Fibroblast of upper back skin (primary cell): ENCODE measurements around the gene CACNA1B.
"Not testable (repeated sequence)": the region's sequence is repeated elsewhere in the genome, so short reads cannot be mapped to it uniquely, and the experiment has no call there.

Experiments
- DNase-seq: peaks from one replicate; pipeline ENCODE4 v3.0.0-alpha.2; 2013

The CACNA1B gene

DNA sequence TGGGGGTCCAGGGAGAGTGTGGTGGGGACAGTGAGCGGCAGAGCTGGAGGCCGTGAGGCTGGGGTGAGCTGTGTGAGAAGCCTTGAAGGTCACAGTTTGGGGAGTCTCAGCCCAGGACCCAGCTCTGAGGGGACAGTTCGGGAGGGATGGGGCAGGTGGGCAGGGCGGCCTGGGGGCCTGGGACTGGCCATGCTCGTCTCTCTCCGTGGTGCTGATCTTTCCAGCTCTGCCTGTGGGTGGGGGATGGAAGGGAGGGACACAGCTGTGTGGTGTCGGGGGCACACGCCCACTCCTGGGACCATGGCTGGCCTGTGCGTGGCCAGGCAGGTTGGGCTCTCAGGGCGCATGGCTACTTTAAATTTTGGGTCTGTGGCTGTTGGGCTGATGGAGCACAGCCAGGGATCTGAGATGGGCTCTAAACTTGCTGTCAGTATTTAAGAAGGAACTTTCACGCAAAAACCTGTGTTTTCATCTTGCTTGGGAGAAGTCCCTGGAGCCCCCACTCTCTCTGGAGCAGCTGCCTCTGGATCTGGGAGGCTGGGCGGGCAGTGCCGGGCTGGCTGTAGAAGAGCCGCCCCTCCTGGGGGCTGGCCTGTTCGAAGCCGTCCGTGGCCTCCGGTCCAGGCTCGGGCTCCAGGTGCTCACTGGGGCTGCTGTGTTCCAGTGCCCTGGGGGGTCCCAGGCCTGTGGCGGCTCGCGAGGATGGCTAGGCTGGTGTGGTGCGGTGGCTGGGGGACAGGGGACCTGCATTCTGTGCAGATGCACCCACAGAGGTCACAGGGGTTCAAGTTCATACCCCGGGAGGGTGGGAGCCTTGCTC, 13.4 kb downstream of the CACNA1B start:
- not testable (repeated sequence) for DNase-seq

DNA sequence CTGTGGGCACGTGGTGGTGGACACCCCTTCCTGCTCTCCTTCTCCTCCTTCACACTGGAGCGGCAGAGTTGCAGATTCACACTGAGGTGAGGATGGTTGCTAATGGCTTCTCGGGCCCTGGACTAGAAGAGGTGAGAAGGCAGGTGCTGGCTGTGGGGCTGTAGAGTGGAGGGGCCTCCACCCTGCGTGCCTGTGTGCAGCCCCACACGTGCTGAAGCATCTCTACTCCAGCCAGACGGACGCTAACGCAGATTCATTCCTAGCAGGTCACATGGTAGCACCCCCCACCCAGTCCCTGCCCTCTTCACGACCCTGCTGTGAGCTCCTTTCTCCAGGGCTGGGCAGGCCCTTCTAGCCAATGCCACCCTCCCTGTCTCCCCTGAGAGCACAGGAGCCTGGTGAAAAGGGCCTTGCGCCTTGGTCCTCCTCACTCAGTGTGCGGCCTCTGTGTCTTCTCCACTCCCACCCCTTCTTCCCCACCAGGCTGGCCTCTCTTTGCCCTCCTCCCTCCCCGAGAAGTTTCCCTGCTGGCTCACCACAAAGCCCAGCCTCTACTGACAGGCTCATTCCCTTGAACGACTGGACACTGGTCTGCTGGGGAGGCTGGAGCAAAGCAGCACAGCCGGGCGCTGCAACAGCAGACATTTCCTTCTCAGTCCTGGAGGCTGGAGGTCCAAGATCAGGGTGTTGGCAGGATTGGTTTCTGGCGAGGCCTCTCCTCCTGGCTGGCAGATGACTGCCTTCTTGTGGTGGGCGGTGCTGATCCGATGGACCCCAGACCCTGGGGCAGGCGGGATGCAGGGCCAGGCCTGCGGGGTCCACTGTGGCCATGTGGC, 14.2 kb downstream of the CACNA1B start:
- no peak for DNase-seq

DNA sequence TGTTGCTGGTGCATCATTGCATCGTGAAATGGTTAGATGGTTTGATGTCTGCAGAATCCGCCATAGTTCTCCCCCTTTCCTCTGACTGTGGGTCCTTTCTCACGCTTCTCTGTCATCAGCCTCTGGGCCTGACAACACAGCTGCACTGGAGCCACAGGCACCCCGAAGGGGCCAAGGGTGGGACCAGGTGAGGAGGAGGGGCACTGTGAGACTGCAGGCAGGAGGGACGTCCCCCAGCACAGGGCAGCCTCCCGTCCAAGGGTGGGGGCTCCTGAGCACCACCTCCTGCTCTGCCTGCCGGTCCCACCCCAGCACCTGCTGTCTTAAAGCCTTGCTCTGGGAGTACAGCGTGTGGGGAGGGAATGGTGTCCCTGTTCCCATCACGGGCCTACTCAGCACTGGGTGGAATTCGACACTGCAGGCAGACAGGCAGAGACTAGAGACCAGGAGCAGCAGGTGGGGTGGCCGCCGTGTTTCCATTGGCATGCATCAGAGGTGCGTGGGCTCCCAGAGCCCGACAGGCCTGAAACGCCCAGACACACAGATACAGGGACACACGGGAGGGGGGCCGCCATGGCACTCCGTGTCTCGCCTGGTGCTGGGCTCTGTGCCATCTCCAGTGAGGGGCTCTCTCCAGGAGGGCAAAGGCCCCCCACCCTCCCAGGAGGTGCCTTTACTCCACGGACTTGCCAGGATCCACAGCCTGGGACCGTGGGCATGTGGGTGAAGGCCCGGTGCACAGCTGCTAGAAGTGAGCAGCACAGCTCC, 15.0 kb downstream of the CACNA1B start:
- no peak for DNase-seq

DNA sequence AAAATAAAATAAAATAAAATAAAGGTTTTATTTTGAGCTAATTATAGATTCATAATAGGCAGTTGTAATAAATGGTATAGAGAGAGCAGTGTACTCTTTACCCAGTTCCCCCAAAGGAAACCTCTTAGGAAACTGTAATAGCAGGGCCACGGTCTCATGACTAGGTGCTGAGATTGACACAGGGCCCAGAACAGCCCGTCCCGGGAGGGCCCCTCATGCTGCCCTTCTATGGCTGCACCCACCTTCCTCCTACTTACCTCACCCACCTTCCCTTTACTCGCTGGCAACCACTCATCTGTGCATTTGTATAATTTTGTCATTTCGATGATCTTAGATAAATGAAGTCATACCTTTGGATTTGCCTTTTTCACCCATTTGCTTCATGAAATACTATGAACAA, 16.1 kb downstream of the CACNA1B start:
- no peak for DNase-seq

DNA sequence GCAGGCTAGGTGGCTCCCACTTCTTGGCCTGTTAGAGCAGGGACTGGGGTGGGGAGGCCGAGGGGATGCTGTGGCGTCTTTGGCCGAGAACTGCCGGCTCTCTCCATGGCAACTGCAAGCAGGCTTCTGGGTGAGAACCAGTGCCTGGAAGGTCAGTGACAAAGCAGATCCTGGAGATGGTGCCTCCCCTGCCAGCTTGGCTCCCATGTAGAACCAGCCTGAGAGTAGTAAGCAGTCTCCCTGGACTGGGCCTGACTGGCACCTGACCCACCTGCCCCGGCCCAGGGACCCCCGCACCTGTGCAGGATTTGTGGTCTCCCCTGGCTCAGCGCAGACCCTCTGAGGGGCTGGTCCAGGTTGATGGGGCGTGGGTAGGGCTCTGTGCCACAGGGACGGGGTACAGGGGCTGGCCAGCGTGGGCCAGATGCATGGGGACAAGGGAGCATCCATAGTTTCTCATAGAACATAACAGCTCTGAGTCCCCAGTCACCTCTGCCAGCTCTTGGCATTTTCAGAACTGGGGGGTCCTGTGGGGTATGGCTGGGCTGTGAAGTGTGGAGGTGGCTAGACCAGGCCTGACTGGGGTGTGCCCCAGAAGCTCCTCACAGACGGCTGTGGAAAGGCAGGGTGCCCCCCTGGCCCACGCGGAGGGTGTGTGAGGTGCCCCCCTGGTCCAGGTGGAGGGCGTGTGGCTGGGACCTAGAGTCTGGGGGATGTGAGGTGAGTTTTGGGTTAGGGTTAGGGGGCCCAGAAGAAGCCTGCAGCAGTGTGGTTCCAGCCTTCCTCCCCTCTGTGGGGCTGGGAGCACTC, 22.2 kb downstream of the CACNA1B start:
- DNase-seq: no peak

DNA sequence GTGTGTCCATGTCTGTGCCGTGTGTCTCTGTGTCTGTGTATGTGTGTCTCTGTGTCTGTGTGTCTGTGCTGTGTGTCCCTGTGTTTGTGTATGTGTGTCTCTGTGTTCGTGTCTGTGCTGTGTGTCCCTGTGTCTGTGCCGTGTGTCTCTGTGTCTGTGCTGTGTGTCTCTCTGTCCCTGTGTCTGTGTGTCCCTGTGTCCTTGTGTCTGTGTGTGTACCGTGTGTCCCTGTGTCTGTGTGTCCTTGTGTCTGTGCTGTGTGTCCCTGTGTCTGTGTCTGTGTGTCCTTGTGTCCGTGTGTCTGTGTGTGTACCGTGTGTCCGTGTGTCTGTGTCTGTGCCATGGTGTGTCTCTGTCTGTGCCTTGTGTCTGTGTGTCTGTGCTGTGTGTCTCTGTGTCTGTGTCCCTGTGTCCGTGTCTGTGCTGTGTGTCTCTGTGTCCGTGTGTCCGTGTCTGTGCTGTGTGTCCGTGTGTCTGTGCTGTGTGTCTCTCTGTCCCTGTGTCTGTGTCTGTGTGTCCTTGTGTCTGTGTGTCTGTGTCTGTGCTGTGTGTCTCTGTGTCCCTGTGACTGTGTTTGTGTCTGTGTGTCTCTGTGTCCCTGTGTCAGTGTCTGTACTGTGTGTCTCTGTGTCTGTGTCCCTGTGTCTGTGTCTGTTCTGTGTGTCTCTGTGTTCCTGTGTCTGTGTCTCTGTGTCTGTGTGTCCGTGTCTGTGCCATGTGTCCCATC, 23.2 kb downstream of the CACNA1B start:
- no peak for DNase-seq

DNA sequence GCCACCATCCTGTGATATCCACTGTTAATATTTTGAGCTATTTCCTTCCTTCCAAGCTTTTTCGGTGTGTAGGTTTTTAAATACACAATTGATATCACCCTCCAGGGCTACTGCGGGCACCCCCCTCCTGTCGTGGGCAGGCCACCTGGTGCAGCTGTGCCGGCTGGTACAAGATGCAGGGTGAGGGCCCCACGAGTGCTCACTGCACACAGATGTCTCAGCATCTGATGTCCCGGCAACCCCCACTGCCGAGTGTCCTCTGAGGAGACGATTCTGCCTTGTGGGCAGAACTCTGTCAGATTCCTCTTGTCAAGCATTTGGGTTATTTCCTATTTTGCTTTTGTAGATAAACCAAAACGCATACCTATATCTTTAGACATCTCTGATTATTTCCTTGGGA, 25.1 kb downstream of the CACNA1B start:
- no peak for DNase-seq

DNA sequence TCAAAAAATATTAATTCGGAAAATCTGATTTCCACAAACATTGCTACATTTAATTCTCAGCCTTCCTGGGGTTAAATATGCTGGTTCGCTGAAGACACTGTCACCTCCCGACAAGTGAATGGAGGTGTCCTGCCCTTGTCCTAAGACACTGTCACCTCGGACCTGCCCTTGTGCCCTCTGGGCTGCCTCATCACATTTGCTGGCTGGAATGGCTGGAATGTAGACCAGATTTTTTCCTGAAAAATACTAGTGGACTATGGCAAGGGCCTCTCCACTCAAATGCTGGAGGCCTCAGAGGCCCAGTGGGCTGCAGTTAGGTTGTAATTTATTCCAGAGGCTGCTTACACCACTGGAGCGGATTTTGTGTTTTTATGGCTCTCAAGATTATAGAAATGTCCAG, 28.2 kb downstream of the CACNA1B start:
- no peak for DNase-seq

DNA sequence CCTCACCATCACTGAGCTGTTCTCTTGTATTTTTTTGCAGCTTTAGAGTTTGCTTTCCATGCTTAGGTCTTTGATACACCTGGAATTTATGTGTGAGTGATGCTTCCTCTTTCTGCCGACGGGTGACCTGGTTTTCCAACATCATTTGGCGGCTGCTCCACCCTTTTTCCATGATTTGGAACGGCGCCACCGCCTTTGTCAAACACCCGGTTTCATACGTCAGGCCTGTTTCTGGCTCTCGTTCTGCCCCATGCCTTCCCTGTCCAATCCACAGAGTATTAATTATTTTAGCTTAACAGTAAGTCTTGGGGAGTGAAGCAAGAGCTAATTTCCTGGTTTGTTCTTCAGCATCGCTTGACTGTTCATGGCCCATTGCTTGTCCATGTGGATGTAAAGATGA, 30.2 kb downstream of the CACNA1B start:
- no peak for DNase-seq

DNA sequence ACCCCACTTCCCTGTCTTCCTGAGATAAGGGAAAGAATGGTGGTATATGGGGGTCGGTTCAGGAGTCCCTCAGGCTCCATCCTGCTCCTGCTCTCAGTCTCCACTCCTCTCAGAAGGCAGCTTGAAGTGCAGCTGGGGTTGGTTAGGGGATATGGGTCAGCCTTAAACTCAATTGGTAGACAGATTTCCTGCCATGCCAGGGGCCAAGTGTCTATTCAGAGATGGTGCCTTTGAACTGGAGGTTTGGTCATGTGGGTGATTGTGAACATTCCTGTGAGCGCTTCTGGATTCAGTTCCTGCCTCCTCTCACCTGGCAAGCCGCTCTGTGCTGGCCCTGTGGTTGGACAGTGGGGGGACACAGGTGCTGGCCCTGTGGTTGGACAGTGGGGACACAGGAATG, 35.1 kb downstream of the CACNA1B start:
- DNase-seq: no peak

DNA sequence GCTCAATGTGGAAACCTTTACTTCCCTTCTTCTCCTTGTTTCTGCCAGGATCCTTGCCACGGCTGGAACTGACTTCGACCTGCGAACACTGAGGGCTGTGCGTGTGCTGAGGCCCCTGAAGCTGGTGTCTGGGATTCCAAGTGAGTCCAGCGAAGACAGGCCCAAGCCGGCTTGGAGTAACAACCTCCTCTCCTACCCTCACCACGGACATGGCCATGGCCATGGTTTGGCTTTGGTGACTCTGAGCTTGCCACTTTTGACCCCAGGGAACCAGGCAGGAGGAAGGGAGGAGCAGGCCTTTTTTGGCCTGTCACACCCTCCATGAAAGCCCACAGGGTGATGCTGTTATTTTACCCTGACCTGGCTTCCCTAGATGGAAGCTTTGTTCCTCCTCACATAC, 35.5 kb downstream of the CACNA1B start:
- no peak for DNase-seq

DNA sequence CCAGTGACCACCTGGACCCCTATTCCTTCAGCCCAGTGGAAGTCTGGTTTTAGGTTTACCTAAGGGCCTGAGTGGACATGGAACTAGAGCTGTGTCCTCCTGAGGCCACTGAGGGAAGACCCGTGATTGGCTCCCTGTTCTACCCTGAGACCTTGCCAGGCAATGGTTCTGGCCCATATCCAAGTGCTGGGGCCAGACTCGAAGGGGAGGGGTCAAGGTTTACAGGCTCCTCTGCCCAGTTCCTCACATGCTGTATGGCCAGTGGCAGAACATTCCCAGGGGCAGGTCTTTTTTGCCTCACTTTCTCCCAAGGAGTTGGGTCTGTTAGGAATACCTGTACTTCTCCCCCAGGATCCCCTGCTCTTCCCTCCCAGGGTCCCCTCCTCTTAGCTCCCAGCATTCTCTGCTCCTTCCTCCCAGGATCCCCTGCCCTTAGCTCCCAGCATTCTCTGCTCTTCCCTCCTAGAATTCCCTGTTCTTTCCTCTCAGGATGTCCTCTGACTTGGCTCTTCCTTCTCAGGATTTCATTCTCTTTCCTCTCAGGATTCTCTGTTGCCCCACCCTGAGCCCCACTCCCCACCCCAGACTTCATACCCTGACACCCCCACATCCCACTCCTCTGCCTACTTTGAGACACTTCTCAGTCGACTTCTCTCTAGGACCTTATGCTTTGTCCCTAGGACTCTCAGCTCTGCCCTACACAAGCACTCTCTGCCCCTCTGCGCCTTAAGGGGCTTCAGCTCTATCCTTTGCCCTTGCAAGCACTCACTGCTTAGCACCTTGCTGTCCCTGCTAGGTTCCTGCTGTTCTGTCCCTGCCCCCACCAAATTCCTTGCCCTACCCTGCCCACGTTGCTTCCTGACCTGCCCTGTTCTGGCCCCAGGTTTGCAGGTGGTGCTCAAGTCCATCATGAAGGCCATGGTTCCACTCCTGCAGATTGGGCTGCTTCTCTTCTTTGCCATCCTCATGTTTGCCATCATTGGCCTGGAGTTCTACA, 36.5 kb downstream of the CACNA1B start:
- DNase-seq: no peak

DNA sequence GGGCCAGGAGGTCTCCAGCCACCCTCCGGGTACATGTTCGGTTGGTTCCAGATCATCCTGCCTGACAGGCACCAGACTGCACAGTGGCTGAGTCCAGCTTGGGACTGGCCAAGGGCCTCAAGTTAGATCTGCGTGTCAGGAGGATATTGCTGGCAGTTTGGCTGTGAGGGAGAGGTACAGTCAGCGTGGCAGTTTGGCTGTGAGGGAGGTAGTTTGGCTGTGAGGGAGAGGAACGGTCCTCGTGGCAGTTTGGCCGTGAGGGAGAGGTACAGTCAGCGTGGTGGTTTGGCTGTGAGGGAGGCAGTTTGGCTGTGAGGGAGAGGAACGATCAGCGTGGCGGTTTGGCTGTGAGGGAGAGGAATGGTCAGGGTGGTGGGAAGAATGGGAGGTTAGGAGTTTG, 39.0 kb downstream of the CACNA1B start:
- DNase-seq: no peak

DNA sequence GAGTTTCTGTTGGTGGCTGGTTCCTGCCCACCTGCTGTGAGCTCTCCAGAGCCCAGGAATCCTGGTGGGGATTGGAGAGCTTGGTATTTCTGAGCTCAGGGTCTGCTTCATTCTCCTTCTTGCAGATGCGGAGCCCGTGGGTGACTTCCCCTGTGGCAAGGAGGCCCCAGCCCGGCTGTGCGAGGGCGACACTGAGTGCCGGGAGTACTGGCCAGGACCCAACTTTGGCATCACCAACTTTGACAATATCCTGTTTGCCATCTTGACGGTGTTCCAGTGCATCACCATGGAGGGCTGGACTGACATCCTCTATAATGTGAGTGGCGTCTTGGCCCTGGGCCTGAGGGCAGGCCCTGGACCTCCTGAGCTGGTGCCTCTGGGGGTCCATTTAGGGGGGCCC, 39.5 kb downstream of the CACNA1B start:
- no peak for DNase-seq

DNA sequence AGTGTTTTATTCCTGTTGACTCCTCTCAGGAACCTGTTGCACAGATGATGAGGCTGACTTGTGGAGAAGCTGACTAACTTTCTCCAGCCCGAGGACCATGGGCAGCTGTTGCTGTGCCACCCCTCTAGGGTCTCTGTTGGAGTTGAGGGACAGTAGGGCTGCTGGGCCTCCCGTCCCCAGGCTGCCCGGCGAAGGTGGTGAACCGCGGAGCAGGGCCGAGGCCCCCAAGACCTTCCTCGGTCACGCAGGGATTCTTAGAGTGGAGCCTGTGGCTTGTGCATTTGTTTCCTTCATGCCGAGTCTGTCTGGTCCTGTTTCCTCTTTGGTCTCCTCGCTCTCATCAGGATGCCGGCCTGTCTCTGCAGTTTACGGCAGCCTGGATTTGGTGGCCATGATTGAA, 40.2 kb downstream of the CACNA1B start:
- DNase-seq: no peak

DNA sequence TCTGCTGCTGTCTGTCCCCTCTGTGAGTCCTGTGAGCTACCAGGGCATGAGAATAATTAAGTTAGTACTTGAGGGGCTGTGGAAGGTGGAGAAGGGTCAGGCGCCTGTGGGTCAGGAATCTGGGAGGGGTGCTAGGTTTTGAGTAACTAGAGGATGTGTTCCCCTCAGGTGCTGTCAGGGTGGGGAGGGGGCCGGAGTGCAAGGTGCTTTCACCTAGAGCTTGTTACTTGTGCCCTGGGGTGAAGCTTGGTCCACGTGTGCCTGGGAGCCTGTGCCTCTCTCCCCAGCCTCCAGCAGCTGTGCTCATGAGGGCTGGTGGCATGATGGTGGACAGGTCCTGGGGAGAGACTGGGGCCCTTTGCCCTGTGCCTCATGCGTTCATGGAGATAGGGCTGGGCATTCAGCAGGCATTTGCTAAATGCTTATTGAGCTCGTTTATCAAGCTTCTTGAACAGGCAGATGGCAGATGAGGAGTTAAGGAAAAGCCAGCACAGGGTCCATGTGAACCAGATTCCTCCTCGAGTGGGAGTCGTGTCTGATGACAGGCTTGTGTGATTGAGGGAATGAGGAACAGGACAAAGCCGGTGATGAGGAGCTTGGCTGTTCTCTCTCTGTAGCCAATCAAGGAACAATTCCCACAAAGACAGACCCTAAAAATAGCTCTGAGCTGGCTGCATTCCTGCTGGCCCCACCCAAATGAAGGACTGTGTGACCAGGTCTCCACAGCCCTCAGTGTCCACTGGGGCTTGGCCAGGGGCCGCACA, 40.9 kb downstream of the CACNA1B start:
- no peak for DNase-seq

DNA sequence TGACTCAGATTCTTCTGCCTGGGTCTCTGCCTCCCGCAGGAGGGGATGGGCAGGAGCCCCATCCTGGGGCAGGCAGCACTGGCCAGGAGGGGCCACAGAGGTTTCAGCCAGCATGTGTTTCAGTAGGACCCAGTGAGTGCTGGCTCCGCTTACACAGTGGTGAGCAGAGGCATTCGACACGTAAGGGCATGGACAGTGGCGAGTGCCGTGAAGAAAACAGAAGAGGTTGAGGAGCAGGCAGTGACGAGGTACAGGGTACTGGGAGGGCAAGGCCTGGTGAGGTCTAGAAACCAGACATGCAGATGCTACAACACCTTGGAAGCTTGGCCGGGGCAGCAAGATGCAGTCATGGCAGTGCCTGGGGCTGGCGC, 41.5 kb downstream of the CACNA1B start:
- DNase-seq: no peak

DNA sequence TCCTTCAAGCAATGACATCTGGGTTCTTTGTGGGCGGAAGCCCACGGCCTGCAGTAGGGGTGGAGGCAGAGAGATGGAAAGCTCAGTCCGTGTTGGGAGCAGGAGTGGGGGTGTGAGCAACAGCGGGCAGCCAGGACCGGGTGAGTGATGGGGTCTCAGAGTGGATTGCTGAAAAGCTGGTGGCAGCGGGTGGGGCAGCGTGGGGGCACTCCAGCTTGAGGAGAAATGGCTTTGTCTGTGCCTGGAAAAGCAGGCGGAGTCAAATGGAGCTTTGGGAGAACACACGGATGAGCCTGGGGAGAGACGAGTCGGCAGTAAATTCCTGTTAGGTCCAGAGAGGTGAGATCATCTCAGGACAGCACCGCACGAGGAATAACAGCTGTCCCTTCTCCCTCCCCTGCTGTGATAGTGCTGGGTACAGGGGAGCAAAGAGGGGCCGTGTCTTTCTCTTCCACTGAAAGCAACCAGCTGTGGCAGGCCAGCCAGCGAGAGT, 42.1 kb downstream of the CACNA1B start:
- DNase-seq: no peak

DNA sequence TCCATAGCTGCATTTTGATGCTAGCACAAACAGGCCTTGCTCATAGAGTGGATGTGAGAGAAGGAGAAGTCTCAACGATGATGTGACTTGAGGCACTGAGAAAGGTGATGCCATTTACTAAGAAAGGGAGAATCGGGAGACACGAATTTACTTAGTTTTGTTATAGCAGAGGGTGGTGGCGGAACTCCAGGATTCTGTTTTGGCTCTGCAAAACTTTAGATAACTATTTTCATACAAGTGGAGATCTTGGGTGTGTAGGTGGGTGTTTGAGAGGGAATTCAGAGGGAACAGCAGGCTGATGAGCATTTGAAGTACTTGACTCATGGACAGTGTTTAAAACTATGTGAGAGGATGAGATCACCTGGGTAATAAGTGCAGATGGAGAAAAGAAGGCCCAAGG, 43.2 kb downstream of the CACNA1B start:
- DNase-seq: no peak

DNA sequence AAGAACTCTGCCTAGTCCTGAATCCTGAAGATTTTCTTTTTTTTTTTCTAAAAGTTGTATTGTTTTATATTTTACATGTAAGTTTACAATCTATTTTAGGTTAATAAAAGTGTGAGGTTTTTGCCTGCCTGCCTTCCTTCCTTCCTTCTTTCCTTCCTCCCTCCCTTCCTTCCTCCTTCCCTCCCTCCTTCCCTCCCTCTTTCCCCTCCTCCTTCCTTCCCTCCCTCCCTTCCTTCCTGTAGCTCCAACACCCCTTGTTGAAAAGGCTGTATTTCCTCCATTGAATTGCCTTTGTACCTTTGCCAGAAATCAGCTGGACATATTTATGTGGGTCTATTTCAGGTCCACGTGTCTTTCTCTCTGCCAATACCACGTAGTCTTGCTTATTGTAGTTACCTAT, 46.6 kb downstream of the CACNA1B start:
- no peak for DNase-seq
